Endothelial cell (in vitro differentiated cells): ENCODE data around the gene SKAP1. TPM values are rescaled to one million over a fixed set of nuclear protein-coding genes. Genes with fewer than 3 reads are reported as not detected.
"Not testable (repeated sequence)": the region's sequence is repeated elsewhere in the genome, so short reads cannot be mapped to it uniquely, and the experiment has no call there.

Experiments used
- DNase-seq: peaks from one replicate; pipeline ENCODE4 v3.0.0; 2021; ENCODE audit warnings: low spot score
- H3K27ac Mint-ChIP-seq: one replicate; pipeline ENCODE4 v1.8.0; 2021; ENCODE audit warnings: mixed read lengths, inconsistent platforms; ENCODE audit not compliant: unreplicated experiment
- H3K27me3 Mint-ChIP-seq: one replicate; pipeline ENCODE4 v1.8.0; 2021; ENCODE audit warnings: mild to moderate bottlenecking, moderate library complexity, mixed read lengths, inconsistent platforms; ENCODE audit not compliant: unreplicated experiment
- H3K36me3 Mint-ChIP-seq: one replicate; pipeline ENCODE4 v1.8.0; 2021; ENCODE audit warnings: mild to moderate bottlenecking, low read depth, mixed read lengths, inconsistent platforms; ENCODE audit not compliant: unreplicated experiment
- H3K4me1 Mint-ChIP-seq: one replicate; pipeline ENCODE4 v1.8.0; 2021; ENCODE audit warnings: mild to moderate bottlenecking, mixed read lengths, inconsistent platforms; ENCODE audit not compliant: unreplicated experiment
- H3K4me3 Mint-ChIP-seq: one replicate; pipeline ENCODE4 v1.8.0; 2021; ENCODE audit warnings: mild to moderate bottlenecking, mixed read lengths, inconsistent platforms; ENCODE audit not compliant: unreplicated experiment
- H3K9me3 Mint-ChIP-seq: one replicate; pipeline ENCODE4 v1.8.0; 2021; ENCODE audit warnings: mixed read lengths, inconsistent platforms; ENCODE audit not compliant: unreplicated experiment
- total RNA-seq: library from RNA; stranded (reverse); fragmentation: NEBNext Ultra II Directional; extraction: Animal tissue kit (Norgen Biotek cat#: 25700); gene quantifications from one replicate; pipeline ENCODE4 v1.2.1, GENCODE V29; 2021; ENCODE audit not compliant: unreplicated experiment
- TF ChIP-seq, protein P1 (sequence below): fragments of 200-600 bp; sonication (generic); IDR thresholded peaks from one replicate; pipeline ENCODE4 v1.5.0; 2021; ENCODE audit warnings: antibody characterized with exemption; ENCODE audit not compliant: unreplicated experiment

Gene SKAP1
- total RNA-seq, 1 donor from 2014 or later = 2.1 TPM

DNA sequence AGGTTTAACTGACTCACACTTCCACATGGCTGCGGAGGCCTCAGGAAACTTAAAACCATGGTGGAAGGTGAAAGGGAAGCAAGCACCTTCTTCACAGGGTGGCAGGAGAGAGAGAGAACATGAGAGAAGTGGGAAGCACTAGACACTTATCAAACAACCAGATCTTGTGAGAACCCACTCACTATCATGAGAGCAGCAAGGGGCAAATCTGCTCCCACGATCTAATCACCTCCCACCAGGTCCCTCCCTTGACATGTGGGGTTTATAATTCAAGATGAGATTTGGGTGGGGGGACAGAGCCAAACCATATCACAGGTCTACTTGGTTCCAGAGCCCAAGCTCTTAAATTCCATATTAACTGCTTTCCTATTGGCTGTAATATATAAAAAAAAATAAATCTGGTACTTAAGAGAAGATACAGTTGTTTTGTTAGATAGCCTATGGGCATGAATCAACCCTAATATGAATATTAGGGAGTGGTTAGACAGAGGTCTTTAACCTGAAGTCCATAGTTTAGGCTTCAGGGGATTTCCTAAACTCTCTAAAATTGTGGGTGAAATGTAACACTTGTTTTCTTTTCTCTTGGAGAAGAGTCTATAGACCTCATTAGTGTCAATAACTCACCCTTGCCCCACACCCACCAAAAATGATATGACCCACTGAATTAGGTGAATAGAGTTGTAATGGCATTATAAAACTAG, 56.7 kb downstream of the SKAP1 start:
- Mint-ChIP-seq H3K27me3 (peaks cover 4% of the 10 kb centered on the region), H3K36me3 (no peaks in the 10 kb centered on the region), H3K9me3 (no peaks in the 10 kb centered on the region), H3K27ac (no peak overlapping the region), H3K4me3 (no peak overlapping the region), H3K4me1 (no peaks in the 10 kb centered on the region)
- DNase-seq = no peak
- TF ChIP-seq, protein P1, sequence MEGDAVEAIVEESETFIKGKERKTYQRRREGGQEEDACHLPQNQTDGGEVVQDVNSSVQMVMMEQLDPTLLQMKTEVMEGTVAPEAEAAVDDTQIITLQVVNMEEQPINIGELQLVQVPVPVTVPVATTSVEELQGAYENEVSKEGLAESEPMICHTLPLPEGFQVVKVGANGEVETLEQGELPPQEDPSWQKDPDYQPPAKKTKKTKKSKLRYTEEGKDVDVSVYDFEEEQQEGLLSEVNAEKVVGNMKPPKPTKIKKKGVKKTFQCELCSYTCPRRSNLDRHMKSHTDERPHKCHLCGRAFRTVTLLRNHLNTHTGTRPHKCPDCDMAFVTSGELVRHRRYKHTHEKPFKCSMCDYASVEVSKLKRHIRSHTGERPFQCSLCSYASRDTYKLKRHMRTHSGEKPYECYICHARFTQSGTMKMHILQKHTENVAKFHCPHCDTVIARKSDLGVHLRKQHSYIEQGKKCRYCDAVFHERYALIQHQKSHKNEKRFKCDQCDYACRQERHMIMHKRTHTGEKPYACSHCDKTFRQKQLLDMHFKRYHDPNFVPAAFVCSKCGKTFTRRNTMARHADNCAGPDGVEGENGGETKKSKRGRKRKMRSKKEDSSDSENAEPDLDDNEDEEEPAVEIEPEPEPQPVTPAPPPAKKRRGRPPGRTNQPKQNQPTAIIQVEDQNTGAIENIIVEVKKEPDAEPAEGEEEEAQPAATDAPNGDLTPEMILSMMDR = no peak

DNA sequence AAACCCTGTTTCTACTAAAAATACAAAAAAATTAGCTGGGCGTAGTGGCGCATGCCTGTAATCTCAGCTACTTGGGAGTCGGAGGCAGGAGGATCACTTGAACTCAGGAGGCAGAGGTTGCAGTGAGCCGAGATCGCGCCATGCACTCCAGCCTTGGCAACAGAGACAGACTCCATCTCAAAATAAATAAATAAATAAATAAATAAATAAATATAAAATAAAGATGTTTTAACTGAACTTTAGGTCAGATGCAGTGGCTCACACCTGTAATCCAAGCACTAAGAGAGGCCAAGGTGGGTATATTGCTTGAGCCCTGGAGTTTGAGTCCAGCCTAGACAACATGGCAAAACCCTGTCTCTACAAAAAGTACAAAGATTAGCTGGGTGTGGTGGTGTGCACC, 61.0 kb downstream of the SKAP1 start:
- not testable (repeated sequence) for H3K9me3 Mint-ChIP-seq, H3K36me3 Mint-ChIP-seq, H3K4me3 Mint-ChIP-seq, DNase-seq, H3K27ac Mint-ChIP-seq, H3K4me1 Mint-ChIP-seq, H3K27me3 Mint-ChIP-seq

DNA sequence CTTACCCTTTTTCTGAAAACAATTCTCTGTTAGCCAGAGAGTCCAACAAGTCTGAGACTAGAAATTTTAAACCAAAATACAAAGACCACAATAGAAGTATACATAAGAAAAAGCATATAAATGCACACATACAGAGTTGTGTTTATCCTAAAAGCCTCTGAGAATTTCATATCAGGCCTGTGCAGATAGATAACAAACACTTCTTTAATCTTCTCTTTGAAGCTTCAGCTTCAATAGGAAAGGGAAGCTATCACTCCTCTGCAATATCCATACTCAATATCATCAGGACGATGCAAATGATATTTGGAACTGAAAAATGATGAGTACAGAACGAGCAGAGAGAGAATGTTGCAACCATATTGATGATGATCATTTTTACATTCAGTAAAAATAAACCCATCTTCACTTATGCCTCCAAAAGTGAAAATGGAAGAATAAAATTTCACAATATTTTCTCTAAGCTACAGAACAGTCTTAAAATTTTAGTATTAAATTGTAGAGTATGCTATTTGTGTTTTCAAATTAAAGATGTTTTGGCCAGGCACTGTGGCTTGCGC, 61.6 kb downstream of the SKAP1 start:
- H3K4me3 Mint-ChIP-seq = no peak overlapping the region
- no peak overlapping the region for H3K27ac Mint-ChIP-seq
- no peak for DNase-seq
- no peaks in the 10 kb centered on the region for H3K4me1 Mint-ChIP-seq
- TF ChIP-seq, protein P1 = no peak
- H3K9me3 Mint-ChIP-seq = no peaks in the 10 kb centered on the region
- peaks cover 4% of the 10 kb centered on the region for H3K27me3 Mint-ChIP-seq
- no peaks in the 10 kb centered on the region for H3K36me3 Mint-ChIP-seq

DNA sequence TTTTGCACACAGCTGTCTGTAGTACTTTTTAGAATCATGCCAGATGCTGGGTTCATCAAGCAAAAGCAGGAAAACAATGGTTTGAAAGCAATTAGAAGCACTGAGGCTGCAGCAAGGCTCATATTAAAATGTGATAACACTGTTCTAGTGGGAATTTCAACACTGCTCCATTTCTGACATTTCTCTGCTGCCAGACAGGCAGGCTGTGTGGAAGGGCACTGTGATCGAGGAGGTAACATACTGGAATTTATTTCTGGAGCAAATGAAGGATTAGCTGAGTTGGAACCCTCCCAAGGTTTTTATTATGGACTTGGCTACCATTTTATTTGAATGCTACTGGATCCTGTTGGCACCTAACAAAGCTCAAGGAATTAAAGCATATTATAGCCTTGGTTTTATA, 66.9 kb downstream of the SKAP1 start:
- no peaks in the 10 kb centered on the region for H3K27me3 Mint-ChIP-seq
- no peak overlapping the region for H3K4me3 Mint-ChIP-seq
- H3K4me1 Mint-ChIP-seq = no peaks in the 10 kb centered on the region
- H3K36me3 Mint-ChIP-seq = no peaks in the 10 kb centered on the region
- DNase-seq = no peak
- no peaks in the 10 kb centered on the region for H3K9me3 Mint-ChIP-seq
- TF ChIP-seq, protein P1 = no peak
- no peak overlapping the region for H3K27ac Mint-ChIP-seq

DNA sequence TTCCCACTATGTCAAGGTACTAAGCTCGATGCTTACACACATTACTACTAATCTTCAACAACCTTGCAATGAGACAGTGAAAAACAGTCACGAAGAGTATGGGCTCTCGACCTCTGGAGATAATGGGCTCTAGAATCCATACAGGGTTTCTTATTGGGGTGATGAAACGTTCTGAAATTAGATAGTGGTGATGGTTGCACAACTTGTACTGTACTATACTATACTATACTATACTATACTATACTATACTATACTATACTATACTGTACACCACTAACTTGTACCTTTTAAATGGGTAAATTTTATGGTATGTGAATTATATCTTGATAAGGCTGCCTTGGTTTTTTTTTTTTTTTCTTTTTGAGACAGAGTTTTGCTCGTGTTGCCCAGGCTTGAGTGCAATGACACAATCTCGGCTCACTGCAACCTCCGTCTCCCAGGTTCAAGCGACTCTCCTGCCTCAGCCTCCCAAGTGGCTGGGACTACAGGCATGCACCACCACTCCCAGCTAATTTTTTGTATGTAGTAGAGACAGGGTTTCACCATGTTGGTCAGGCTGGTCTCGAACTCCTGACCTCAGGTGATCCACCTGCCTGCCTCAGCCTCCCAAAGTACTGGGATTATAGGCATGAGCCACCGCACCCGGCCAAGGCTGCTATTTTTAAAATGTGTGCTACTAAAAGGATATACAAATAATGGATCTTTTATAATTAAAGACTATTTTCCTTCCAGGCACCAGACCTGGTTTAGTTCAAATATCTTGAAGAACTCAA, 69.0 kb downstream of the SKAP1 start:
- not testable (repeated sequence) for H3K4me1 Mint-ChIP-seq, H3K27me3 Mint-ChIP-seq, DNase-seq, H3K4me3 Mint-ChIP-seq, H3K27ac Mint-ChIP-seq, H3K36me3 Mint-ChIP-seq, H3K9me3 Mint-ChIP-seq
